Peyer's patch (tissue), 4 donors: ENCODE results near the gene FAM120B. TPM values are rescaled to one million over a fixed set of nuclear protein-coding genes. Genes with fewer than 3 reads are reported as not detected.

ENCODE experiments used
- DNase-seq, 3 donors: peaks; one replicate each; pipeline ENCODE4 v3.0.0-alpha.2; 2017 to 2019
- H3K27ac ChIP-seq, 4 donors: fragments of 200-600 bp; sonication (generic); one replicate each; pipeline ENCODE4 v1.5.1; 2016 to 2019
- H3K27me3 ChIP-seq, 2 donors: fragments of 200-600 bp; sonication (generic); one replicate each; pipeline ENCODE4 v1.5.1; 2019
- H3K36me3 ChIP-seq, 3 donors: fragments of 200-600 bp; sonication (generic); one replicate each; pipeline ENCODE4 v1.5.1; 2016 to 2019
- H3K4me1 ChIP-seq, 4 donors: fragments of 200-600 bp; sonication (generic); one replicate each; pipeline ENCODE4 v1.5.1; 2016 to 2019
- H3K4me3 ChIP-seq, 4 donors: fragments of 200-600 bp; sonication (generic); 1 replicate in 3 of 4; 2 replicates in 1 of 4; pipeline ENCODE4 v1.5.1; 2016 to 2019; ENCODE audit warnings: mild to moderate bottlenecking in 1 of 4
- H3K9me3 ChIP-seq, 4 donors: fragments of 200-600 bp; sonication (generic); one replicate each; pipeline ENCODE4 v1.5.1; 2016 to 2019; ENCODE audit warnings: mild to moderate bottlenecking in 1 of 4
- POLR2A ChIP-seq, 2 donors: fragments of 450-650 bp; IDR thresholded peaks; one replicate each; pipeline ENCODE4 v1.5.1; 2017; ENCODE audit warnings: antibody characterized with exemption in 2 of 2, mild to moderate bottlenecking in 2 of 2, moderate library complexity in 2 of 2
- total RNA-seq, 4 donors: library from RNA; depleted of rRNA; stranded (reverse); fragments of >200 nt; gene quantifications; one replicate each; pipeline ENCODE4 v1.1.0, GENCODE V29; 2016
- TF ChIP-seq, protein P1 (sequence below), 6 experiments: fragments of 450-650 bp in 4 of 6; fragments of 200-600 bp in 2 of 6; sonication (generic) in 1 of 6; IDR thresholded peaks; one replicate each; pipeline ENCODE4 v1.5.1; 2017 to 2019; ENCODE audit warnings: antibody characterized with exemption in 6 of 6, mild to moderate bottlenecking in 3 of 6, moderate library complexity in 1 of 6

The FAM120B gene
- total RNA-seq, 4 donors from 2014 or later, result 22.1 to 50.3 (median 38.1) TPM

DNA sequence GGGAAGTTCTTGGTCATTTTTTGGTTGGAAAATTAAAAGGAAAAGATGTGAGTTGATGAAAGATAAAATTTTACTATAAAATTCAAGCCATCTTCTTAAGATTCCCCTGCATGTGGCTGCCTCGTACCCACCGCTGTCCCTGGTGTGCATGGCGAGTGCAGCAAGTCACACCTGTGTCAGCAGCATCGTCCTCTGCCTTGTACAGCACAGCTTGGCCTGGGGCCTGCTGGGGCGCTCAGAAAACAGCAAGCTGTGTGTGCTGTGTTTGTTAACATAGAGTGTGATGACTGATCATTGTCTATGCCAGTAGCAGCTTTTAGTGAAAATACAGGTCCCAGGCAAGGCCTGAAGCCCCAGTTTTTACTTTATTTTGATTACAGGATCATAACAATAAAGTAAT, 56.7 kb downstream of the FAM120B start:
- no peak overlapping the region for H3K27ac ChIP-seq
- TF ChIP-seq, protein P1, sequence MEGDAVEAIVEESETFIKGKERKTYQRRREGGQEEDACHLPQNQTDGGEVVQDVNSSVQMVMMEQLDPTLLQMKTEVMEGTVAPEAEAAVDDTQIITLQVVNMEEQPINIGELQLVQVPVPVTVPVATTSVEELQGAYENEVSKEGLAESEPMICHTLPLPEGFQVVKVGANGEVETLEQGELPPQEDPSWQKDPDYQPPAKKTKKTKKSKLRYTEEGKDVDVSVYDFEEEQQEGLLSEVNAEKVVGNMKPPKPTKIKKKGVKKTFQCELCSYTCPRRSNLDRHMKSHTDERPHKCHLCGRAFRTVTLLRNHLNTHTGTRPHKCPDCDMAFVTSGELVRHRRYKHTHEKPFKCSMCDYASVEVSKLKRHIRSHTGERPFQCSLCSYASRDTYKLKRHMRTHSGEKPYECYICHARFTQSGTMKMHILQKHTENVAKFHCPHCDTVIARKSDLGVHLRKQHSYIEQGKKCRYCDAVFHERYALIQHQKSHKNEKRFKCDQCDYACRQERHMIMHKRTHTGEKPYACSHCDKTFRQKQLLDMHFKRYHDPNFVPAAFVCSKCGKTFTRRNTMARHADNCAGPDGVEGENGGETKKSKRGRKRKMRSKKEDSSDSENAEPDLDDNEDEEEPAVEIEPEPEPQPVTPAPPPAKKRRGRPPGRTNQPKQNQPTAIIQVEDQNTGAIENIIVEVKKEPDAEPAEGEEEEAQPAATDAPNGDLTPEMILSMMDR (IDR thresholded peaks at IDR 0.05), result no peak
- TF ChIP-seq POLR2A (IDR thresholded peaks at IDR 0.05), result no peak
- no peaks in the 10 kb centered on the region for H3K4me1 ChIP-seq
- no peak overlapping the region for H3K4me3 ChIP-seq
- DNase-seq, result no peak
- no peaks in the 10 kb centered on the region for H3K27me3 ChIP-seq
- no peaks in the 10 kb centered on the region for H3K9me3 ChIP-seq
- H3K36me3 ChIP-seq, result peaks cover 0 to 36% (median 0%) of the 10 kb centered on the region in 3 donors

DNA sequence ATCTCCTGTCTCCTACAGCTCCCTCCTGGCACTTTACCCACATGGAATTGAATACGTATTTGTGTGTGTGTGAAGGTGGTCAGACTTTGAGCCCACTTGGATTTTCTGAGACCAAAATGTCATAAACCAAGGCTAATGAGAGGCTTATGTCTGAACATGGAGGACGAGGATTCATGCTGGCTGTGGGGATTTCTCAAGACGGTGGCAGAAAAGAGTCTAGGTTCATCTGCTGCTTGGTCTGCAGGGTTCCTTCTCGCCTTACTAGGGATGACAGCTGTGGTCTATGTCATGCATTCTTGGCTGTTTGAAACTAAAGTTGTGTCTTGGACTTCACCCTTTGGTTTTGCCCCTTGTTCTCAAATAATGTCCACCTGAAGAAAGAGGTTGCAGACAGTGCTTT, 58.6 kb downstream of the FAM120B start:
- peaks cover 0 to 11% (median 3%) of the 10 kb centered on the region in 4 donors for H3K4me1 ChIP-seq
- peaks cover 0 to 18% (median 0%) of the 10 kb centered on the region in 3 donors for H3K36me3 ChIP-seq
- no peaks in the 10 kb centered on the region for H3K9me3 ChIP-seq
- no peak for DNase-seq
- no peak overlapping the region for H3K27ac ChIP-seq
- H3K27me3 ChIP-seq, result no peaks in the 10 kb centered on the region
- no peak overlapping the region for H3K4me3 ChIP-seq
- TF ChIP-seq, protein P1 (IDR thresholded peaks at IDR 0.05), result no peak
- TF ChIP-seq POLR2A (IDR thresholded peaks at IDR 0.05), result no peak

DNA sequence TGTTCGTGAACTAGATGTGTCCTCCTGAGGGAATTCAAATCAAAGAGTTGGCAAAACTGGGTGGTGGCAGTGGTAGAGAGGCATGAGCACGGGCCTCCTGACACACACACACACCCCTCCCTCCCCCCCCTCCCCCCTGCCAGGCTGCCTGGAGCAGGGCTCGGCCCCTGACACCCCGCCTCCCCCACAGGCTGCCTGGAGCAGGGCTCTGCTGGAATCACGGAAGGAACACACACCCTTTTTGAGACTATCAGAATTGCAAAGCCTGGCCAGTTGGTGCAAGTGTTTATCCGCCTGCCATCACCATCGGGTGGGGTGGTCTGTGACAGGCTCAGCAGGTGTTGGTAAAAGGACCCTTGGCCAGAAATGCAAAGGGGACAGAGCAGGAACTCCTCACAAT, 59.0 kb downstream of the FAM120B start:
- H3K27ac ChIP-seq, result no peak overlapping the region
- peaks cover 0 to 14% (median 3%) of the 10 kb centered on the region in 4 donors for H3K4me1 ChIP-seq
- no peaks in the 10 kb centered on the region for H3K27me3 ChIP-seq
- no peak overlapping the region for H3K4me3 ChIP-seq
- DNase-seq, result no peak
- H3K36me3 ChIP-seq, result peaks cover 0 to 13% (median 0%) of the 10 kb centered on the region in 3 donors
- H3K9me3 ChIP-seq, result no peaks in the 10 kb centered on the region
- TF ChIP-seq POLR2A (IDR thresholded peaks at IDR 0.05), result no peak
- TF ChIP-seq, protein P1 (IDR thresholded peaks at IDR 0.05), result no peak

DNA sequence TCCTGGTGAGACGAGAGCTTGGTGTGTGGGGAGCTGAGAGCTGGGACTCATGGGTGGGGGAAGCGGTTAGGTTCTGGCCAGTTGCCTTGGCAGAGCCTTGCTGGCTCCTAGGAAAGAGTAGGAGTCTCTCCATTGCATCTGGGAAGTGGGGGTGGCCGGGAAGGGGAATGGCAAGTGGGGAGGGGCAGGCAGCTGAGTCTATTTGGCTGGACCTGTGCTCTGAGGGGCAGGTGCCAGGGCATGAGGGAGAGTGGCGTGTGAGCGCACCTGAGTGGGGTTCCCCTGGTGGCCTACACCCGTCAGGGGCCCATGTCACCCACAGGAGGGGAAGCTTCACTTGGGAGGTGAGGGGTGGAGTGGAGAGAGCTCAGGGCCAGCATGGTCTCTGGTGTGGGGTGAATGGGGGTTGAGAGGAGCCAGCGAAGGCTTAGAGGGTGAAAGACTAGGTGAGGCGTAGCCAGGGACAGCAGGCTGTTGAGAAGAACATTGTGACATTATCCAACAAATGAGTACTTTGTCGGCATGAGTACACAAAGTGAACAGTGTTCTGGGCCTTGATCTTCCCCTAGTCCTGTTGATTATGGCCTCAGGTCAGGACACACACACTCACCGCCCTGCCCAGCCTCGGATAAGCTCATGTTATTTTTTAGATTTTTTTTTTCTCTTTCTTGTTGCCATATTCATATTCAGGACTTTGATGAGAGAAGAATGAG, 59.8 kb downstream of the FAM120B start:
- Histone ChIP-seq H3K36me3 (peaks cover 0 to 11% (median 0%) of the 10 kb centered on the region in 3 donors), H3K27me3 (no peaks in the 10 kb centered on the region), H3K9me3 (no peaks in the 10 kb centered on the region), H3K4me3 (no peak overlapping the region), H3K27ac (no peak overlapping the region), H3K4me1 (peaks cover 0 to 14% (median 3%) of the 10 kb centered on the region in 4 donors)
- DNase-seq, result no peak
- no peak for TF ChIP-seq POLR2A (IDR thresholded peaks at IDR 0.05)
- TF ChIP-seq, protein P1 (IDR thresholded peaks at IDR 0.05), result no peak

DNA sequence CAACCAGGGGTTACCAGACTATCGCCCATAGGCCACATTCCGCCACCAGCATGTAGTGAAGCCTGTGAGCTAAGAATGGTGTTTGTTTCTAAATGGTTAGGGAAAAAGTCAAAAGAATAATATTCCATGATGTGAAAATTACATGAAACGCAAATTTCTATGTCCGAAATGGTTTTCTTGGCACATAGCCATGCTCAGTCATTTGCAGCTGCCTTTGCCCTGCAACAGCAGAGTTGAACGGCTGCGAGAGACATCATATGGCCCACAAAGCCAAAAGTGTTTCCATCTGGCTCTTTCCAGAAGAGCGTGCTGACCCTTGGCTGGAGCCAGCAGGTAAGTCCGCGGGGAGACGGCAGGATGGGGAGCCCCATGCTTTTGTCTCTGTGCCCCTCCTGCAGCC, 60.7 kb downstream of the FAM120B start:
- no peak overlapping the region for H3K27ac ChIP-seq
- H3K27me3 ChIP-seq, result no peaks in the 10 kb centered on the region
- peaks cover 0 to 11% (median 0%) of the 10 kb centered on the region in 3 donors for H3K36me3 ChIP-seq
- TF ChIP-seq, protein P1 (IDR thresholded peaks at IDR 0.05), result no peak
- TF ChIP-seq POLR2A (IDR thresholded peaks at IDR 0.05), result no peak
- H3K4me3 ChIP-seq, result no peak overlapping the region
- peaks cover 0 to 14% (median 3%) of the 10 kb centered on the region in 4 donors for H3K4me1 ChIP-seq
- H3K9me3 ChIP-seq, result no peaks in the 10 kb centered on the region
- no peak for DNase-seq
